Measurements from ENCODE around the gene SIGLEC12. TPM values are rescaled to one million over a fixed set of nuclear protein-coding genes. Genes with fewer than 3 reads are reported as not detected.

SIGLEC12 gene
- total RNA-seq, 1 donor from 2014 or later: not detected

DNA sequence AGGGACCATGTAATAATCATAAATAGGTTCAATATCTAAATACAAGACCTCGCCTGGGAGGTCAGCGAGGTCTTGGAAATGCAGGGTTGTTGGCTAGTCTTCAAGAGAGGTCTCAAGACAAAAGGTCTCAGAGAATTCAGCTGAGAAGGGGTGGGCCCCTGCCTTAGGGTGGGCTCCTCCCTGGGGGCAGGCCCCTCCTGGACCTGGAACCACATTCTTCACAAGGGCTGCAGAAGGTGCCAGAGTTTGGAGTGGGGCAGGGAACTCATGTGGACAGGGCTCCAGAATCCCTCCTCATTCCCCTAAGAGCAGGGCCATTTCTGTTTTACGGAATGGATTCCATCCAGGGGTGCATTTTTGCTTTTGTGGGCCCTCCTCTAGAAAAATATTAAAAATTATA lies 13.1 kb downstream of the SIGLEC12 start:
- H3K4me3 ChIP-seq (ENCODE audit: low read depth, low read length): no peak overlapping the region
- TF ChIP-seq, protein P1, sequence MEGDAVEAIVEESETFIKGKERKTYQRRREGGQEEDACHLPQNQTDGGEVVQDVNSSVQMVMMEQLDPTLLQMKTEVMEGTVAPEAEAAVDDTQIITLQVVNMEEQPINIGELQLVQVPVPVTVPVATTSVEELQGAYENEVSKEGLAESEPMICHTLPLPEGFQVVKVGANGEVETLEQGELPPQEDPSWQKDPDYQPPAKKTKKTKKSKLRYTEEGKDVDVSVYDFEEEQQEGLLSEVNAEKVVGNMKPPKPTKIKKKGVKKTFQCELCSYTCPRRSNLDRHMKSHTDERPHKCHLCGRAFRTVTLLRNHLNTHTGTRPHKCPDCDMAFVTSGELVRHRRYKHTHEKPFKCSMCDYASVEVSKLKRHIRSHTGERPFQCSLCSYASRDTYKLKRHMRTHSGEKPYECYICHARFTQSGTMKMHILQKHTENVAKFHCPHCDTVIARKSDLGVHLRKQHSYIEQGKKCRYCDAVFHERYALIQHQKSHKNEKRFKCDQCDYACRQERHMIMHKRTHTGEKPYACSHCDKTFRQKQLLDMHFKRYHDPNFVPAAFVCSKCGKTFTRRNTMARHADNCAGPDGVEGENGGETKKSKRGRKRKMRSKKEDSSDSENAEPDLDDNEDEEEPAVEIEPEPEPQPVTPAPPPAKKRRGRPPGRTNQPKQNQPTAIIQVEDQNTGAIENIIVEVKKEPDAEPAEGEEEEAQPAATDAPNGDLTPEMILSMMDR (conservative IDR thresholded peaks at IDR 0.05; ENCODE audit: low read depth, low read length): no peak
- DNase-seq (ENCODE audit: low read depth): no peak

DNA sequence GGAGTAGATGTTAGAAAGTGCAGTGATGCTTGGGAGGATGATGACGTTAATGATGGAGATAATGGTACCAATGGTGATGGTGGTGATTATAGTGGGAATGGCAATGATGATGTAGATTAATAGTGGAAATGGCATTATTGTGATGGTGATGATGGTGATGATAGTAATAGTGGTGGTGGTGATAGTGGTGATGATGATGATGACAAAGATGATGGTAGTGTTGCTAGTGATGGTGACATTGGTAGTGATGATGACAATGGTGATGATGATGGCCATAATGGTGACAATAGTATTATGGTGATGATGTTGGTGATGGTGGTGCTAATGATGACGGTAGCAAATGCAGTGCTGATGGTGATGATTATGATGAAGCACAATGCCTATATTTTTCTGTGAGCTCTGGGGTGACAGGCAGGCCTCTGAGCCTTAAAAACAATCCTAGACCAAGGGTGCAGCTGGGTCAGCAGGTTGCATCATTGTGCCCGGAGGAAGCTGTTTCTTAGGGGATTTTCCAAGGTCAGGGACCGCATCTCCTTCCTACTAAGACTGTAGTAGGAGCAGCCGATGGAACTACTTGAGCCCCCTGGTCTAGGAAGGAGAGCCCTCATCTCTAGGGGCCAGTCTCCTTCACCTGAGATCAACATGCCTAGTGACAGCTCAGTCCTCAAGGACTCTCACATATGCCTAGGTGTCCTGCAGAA lies 15.5 kb downstream of the SIGLEC12 start:
- TF ChIP-seq, protein P1 (conservative IDR thresholded peaks at IDR 0.05; ENCODE audit: low read depth, low read length): no peak
- no peak overlapping the region for H3K4me3 ChIP-seq (ENCODE audit: low read depth, low read length)
- DNase-seq (ENCODE audit: low read depth): no peak

DNA sequence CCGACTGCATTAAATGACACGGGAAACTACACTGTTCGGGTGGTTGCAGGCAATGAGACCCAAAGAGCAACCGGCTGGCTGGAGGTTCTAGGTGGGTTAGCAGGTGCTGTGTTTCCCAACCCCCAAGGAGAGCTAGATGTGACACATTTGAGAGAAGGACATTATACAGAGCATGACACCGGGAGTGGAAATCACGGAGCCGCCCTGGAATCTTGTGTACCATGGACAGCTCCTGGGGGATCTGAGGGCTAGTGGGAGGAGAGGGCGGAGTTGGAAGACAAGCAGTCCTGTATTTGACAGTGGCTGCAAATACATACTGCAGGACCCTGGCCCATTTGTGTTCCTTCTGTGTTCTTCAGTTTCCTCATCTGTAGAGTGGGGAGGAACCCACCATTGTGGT lies 21.0 kb downstream of the SIGLEC12 start:
- TF ChIP-seq, protein P1 (conservative IDR thresholded peaks at IDR 0.05; ENCODE audit: low read depth, low read length): no peak
- no peak for DNase-seq (ENCODE audit: low read depth)
- H3K4me3 ChIP-seq (ENCODE audit: low read depth, low read length): no peak overlapping the region

- no peak overlapping the region for H3K4me3 ChIP-seq (ENCODE audit: low read depth, low read length)
- TF ChIP-seq, protein P1 (conservative IDR thresholded peaks at IDR 0.05; ENCODE audit: low read depth, low read length): no peak
- no peak for DNase-seq (ENCODE audit: low read depth)
Measured at GRCh38 chr19:51479531-51480331, 21.9 kb downstream of the SIGLEC12 start.

DNA sequence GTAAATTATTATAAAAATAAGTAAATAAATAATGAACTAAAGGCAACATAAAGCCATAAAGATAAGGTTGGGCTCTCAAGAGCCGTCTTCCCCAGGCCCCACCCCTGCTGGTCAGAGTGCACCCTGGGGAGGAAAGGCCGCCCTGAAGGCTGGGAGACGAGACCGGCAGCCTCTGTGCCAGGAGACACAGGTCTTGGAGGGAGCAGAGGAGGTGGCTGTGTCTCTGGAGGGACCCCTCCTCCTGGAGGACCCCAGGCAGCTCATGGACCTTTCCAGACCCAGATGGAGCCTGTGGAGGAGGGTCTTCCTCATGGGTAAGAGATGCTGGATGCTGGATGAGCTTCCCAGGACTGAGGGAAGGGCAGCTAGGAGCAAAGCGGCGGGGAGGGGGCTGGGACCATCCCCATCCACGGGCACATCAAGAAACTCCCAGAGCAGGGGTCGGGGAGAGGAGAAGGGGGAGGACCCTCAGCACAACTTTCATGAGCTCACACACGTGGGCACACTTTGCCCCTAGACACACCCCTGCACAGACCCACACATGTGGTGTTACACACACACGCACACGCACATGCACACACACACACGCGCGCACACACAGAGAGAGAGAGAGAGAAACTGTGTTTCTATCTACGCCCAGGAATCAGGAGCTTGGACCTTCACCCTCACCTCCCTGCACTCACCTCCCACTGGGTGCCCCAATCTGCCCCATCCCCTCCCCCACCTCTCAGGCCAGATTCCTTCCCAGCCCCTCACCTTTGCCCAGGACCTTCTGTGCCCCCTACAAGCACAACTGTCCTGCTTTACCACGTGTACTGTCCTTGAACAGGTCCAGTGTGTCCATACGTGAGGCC lies 23.0 kb downstream of the SIGLEC12 start, which contains the start of gene CEACAM18:
Gene CEACAM18 (plus strand): TSS at position 159 of the 854 bp plus-strand sequence.
- no peak within 1 kb of the TSS for H3K4me3 ChIP-seq (ENCODE audit: low read depth, low read length)
- TF ChIP-seq, protein P1 (conservative IDR thresholded peaks at IDR 0.05; ENCODE audit: low read depth, low read length): no peak

GRCh38 chr19:51477344-51477743 lies 24.3 kb downstream of the SIGLEC12 start:
- H3K4me3 ChIP-seq (ENCODE audit: low read depth, low read length): no peak overlapping the region
- TF ChIP-seq, protein P1 (conservative IDR thresholded peaks at IDR 0.05; ENCODE audit: low read depth, low read length): no peak
- no peak for DNase-seq (ENCODE audit: low read depth)

More for the DNA sequence above, 23.0 kb downstream of the SIGLEC12 start, which contains the start of gene CEACAM18:
- DNase-seq (ENCODE audit: low read depth): no peak
